H9 (cell line): ENCODE data around the gene RILPL1. TPM values are rescaled to one million over a fixed set of nuclear protein-coding genes. Genes with fewer than 3 reads are reported as not detected.

ENCODE experiments used
- DNase-seq: peaks from one replicate; pipeline ENCODE4 v3.0.0-alpha.2; 2017
- H2AFZ ChIP-seq: one replicate; pipeline ENCODE4 v1.6.1; 2013; ENCODE audit warnings: mild to moderate bottlenecking, low read length, control low read depth, moderate library complexity
- H2AK5ac ChIP-seq: 2 replicates; pipeline ENCODE4 v1.6.1; 2013; ENCODE audit warnings: low read length, control low read depth, mixed read lengths; ENCODE audit not compliant: insufficient read length
- H2BK120ac ChIP-seq: one replicate; pipeline ENCODE4 v1.6.1; 2013; ENCODE audit warnings: low read depth, mild to moderate bottlenecking, low read length, control low read depth, inconsistent platforms; ENCODE audit not compliant: poor library complexity, severe bottlenecking
- H2BK12ac ChIP-seq: 2 replicates; pipeline ENCODE4 v1.6.1; 2013; ENCODE audit warnings: low read length, control low read depth, mixed read lengths, low read depth; ENCODE audit not compliant: insufficient read length
- H2BK15ac ChIP-seq: 2 replicates; pipeline ENCODE4 v1.6.1; 2013; ENCODE audit warnings: low read depth, low read length, control low read depth
- H2BK20ac ChIP-seq: one replicate; pipeline ENCODE4 v1.6.1; 2013; ENCODE audit warnings: low read depth, mild to moderate bottlenecking, low read length, control low read depth, inconsistent platforms; ENCODE audit not compliant: poor library complexity, severe bottlenecking
- H2BK5ac ChIP-seq: 2 replicates; pipeline ENCODE4 v1.6.1; 2013; ENCODE audit warnings: low read length, control low read depth, mixed read lengths; ENCODE audit not compliant: insufficient read length
- H3K14ac ChIP-seq: 2 replicates; pipeline ENCODE4 v1.6.1; 2013; ENCODE audit warnings: low read length, control low read depth; ENCODE audit not compliant: insufficient read depth
- H3K18ac ChIP-seq: 2 replicates; pipeline ENCODE4 v1.6.1; 2013; ENCODE audit warnings: low read depth, mild to moderate bottlenecking, mixed read lengths, low read length, control low read depth; ENCODE audit not compliant: insufficient read length
- H3K23ac ChIP-seq: 2 replicates; pipeline ENCODE4 v1.6.1; 2013; ENCODE audit warnings: low read length, control low read depth, mixed read lengths, low read depth; ENCODE audit not compliant: insufficient read length
- H3K23me2 ChIP-seq: 2 replicates; pipeline ENCODE4 v1.6.1; 2013; ENCODE audit warnings: low read depth, mild to moderate bottlenecking, mixed read lengths, low read length, control low read depth; ENCODE audit not compliant: insufficient read length, poor library complexity, severe bottlenecking
- H3K27ac ChIP-seq: 2 replicates; pipeline ENCODE4 v1.5.1; 2013; ENCODE audit warnings: low read length, control low read depth, mixed read lengths, low read depth; ENCODE audit not compliant: insufficient read length
- H3K27me3 ChIP-seq: 2 replicates; pipeline ENCODE4 v1.6.1; 2013; ENCODE audit warnings: low read length, control low read depth, inconsistent platforms; ENCODE audit not compliant: insufficient read depth
- H3K4ac ChIP-seq: 2 replicates; pipeline ENCODE4 v1.6.1; 2013; ENCODE audit warnings: low read depth, mild to moderate bottlenecking, control low read depth, inconsistent platforms, low read length, moderate library complexity
- H3K4me1 ChIP-seq: 2 replicates; pipeline ENCODE4 v1.6.1; 2013; ENCODE audit warnings: low read length, control low read depth, inconsistent platforms; ENCODE audit not compliant: insufficient read depth
- H3K4me2 ChIP-seq: 2 replicates; pipeline ENCODE4 v1.6.1; 2013; ENCODE audit warnings: low read length, control low read depth, mixed read lengths; ENCODE audit not compliant: insufficient read length, insufficient read depth
- H3K56ac ChIP-seq: 2 replicates; pipeline ENCODE4 v1.6.1; 2013; ENCODE audit warnings: low read depth, mild to moderate bottlenecking, mixed read lengths, low read length, control low read depth; ENCODE audit not compliant: insufficient read length
- H3K79me1 ChIP-seq: 2 replicates; pipeline ENCODE4 v1.6.1; 2013; ENCODE audit warnings: low read depth, mild to moderate bottlenecking, moderate library complexity, low read length, control low read depth, inconsistent platforms; ENCODE audit not compliant: insufficient read depth, poor library complexity, severe bottlenecking
- H3K79me2 ChIP-seq: 2 replicates; pipeline ENCODE4 v1.6.1; 2013; ENCODE audit warnings: low read length, control low read depth, inconsistent platforms; ENCODE audit not compliant: insufficient read depth
- H3K9ac ChIP-seq: 2 replicates; pipeline ENCODE4 v1.6.1; 2013; ENCODE audit warnings: low read length, control low read depth, mixed read lengths; ENCODE audit not compliant: insufficient read length; ENCODE audit errors: extremely low read depth
- H3K9me3 ChIP-seq: one replicate; pipeline ENCODE4 v1.6.1; 2013; ENCODE audit warnings: low read depth, low read length, inconsistent platforms; ENCODE audit not compliant: control insufficient read depth
- H3T11ph ChIP-seq: one replicate; pipeline ENCODE4 v1.6.1; 2013; ENCODE audit warnings: mild to moderate bottlenecking, low read length, control low read depth, inconsistent platforms
- H4K20me1 ChIP-seq: one replicate; pipeline ENCODE4 v1.6.1; 2013; ENCODE audit not compliant: control insufficient read depth, insufficient read length, insufficient read depth
- H4K5ac ChIP-seq: 2 replicates; pipeline ENCODE4 v1.6.1; 2013; ENCODE audit warnings: low read depth, mild to moderate bottlenecking, mixed read lengths, low read length, control low read depth; ENCODE audit not compliant: insufficient read length
- H4K8ac ChIP-seq: replicated peaks from 2 replicates; pipeline ENCODE4 v1.6.1; 2013; ENCODE audit warnings: low read length, control low read depth, mixed read lengths, low read depth; ENCODE audit not compliant: insufficient read length
- H4K91ac ChIP-seq: 2 replicates; pipeline ENCODE4 v1.6.1; 2013; ENCODE audit warnings: low read depth, mild to moderate bottlenecking, moderate library complexity, mixed read lengths, low read length, control low read depth; ENCODE audit not compliant: insufficient read length
- H3K27ac Mint-ChIP-seq, 3 experiments: 2 replicates in 2 of 3; 3 replicates in 1 of 3; pipeline ENCODE4 v1.8.0; 2020 to 2021; ENCODE audit warnings: mixed read lengths in 3 of 3, mild to moderate bottlenecking in 1 of 3, moderate library complexity in 1 of 3
- H3K27me3 Mint-ChIP-seq: 2 replicates; pipeline ENCODE4 v1.8.0; 2021; ENCODE audit warnings: low read depth, mild to moderate bottlenecking, moderate library complexity, mixed read lengths
- H3K36me3 Mint-ChIP-seq, 3 experiments: 2 replicates in 2 of 3; 3 replicates in 1 of 3; pipeline ENCODE4 v1.8.0; 2020 to 2021; ENCODE audit warnings: low read depth in 3 of 3, mixed read lengths in 3 of 3; ENCODE audit not compliant: insufficient read depth in 1 of 3
- H3K4me1 Mint-ChIP-seq, 2 experiments: 2 replicates each; pipeline ENCODE4 v1.8.0; 2020; ENCODE audit warnings: mixed read lengths in 2 of 2
- H3K4me3 Mint-ChIP-seq, 2 experiments: 2 replicates in 1 of 2; 3 replicates in 1 of 2; pipeline ENCODE4 v1.8.0; 2020 to 2021; ENCODE audit warnings: mild to moderate bottlenecking in 2 of 2, mixed read lengths in 2 of 2, moderate library complexity in 1 of 2
- H3K9me3 Mint-ChIP-seq, 2 experiments: 2 replicates in 1 of 2; 3 replicates in 1 of 2; pipeline ENCODE4 v1.8.0; 2020; ENCODE audit warnings: mild to moderate bottlenecking in 2 of 2, mixed read lengths in 2 of 2, moderate library complexity in 1 of 2
- CTCF ChIP-seq: fragments of 200-600 bp; sonication (generic); conservative IDR thresholded peaks from 3 replicates; pipeline ENCODE4 v1.8.0; 2021; ENCODE audit warnings: antibody characterized with exemption, mild to moderate bottlenecking
- WGBS: extraction: QIAGEN DNeasy Blood & Tissue Kit; methylation state at CpG from one replicate; pipeline ENCODE4 v1.1.7; 2013; ENCODE audit warnings: missing lambda C conversion rate, low lambda C conversion rate, mixed read lengths; ENCODE audit not compliant: insufficient read length; ENCODE audit errors: extremely low coverage; 5-methylcytosine and 5-hydroxymethylcytosine counted together
- total RNA-seq: library from RNA; stranded (reverse); gene quantifications from 2 replicates; pipeline ENCODE4 v1.2.1, GENCODE V29; 2021

The RILPL1 gene
- total RNA-seq, 1 experiment from 2014 or later: 8.1 TPM

GRCh38 chr12:123485756-123486155, 47.8 kb downstream of the RILPL1 start:
- H3K9ac ChIP-seq: no peak overlapping the region
- no peak overlapping the region for H2AK5ac ChIP-seq
- no peak for DNase-seq
- H3K79me1 ChIP-seq: no peaks in the 10 kb centered on the region
- H3K23me2 ChIP-seq: no peaks in the 10 kb centered on the region
- no peak overlapping the region for H2BK5ac ChIP-seq
- no peak overlapping the region for H3K18ac ChIP-seq
- no peak overlapping the region for H4K91ac ChIP-seq
- H4K8ac ChIP-seq: no peak overlapping the region
- H3K4me1 ChIP-seq: no peaks in the 10 kb centered on the region
- H3K56ac ChIP-seq: no peak overlapping the region
- no peak overlapping the region for H2BK120ac ChIP-seq
- no peak overlapping the region for H3K23ac ChIP-seq
- no peak overlapping the region for H2BK15ac ChIP-seq
- H3K4me1 Mint-ChIP-seq: peaks cover 7 to 9% of the 10 kb centered on the region in 2 experiments
- H4K5ac ChIP-seq: no peak overlapping the region
- no peak overlapping the region for H3T11ph ChIP-seq
- H2BK20ac ChIP-seq: no peak overlapping the region
- H3K4me3 Mint-ChIP-seq: no peak overlapping the region
- H3K79me2 ChIP-seq: no peaks in the 10 kb centered on the region
- no peak overlapping the region for H3K14ac ChIP-seq
- H3K36me3 Mint-ChIP-seq: peaks cover 0 to 5% (median 2%) of the 10 kb centered on the region in 3 experiments; a peak in 2 of 7 replicates
- no peaks in the 10 kb centered on the region for H3K9me3 Mint-ChIP-seq
- H2AFZ ChIP-seq: no peak overlapping the region
- TF ChIP-seq CTCF: no peak
- no peaks in the 10 kb centered on the region for H3K27me3 Mint-ChIP-seq
- H2BK12ac ChIP-seq: no peak overlapping the region
- H3K4me2 ChIP-seq: no peak overlapping the region
- H3K4ac ChIP-seq: no peak overlapping the region
- H3K27me3 ChIP-seq: no peaks in the 10 kb centered on the region
- WGBS: no CpG with 5 or more reads among the region's 14 CpGs
- no peaks in the 10 kb centered on the region for H3K9me3 ChIP-seq
- no peak overlapping the region for H3K27ac ChIP-seq
- no peaks in the 10 kb centered on the region for H4K20me1 ChIP-seq
- H3K27ac Mint-ChIP-seq: peak overlapping the region in 1 of 3 experiments; percentile 44; a peak in 1 of 7 replicates
